ENCODE measurements around the gene SEL1L3.

GRCh38 chr4:25830548-25830947 lies 32.2 kb downstream of the SEL1L3 start:
- TF ChIP-seq CTCF (IDR thresholded peaks at IDR 0.05; ENCODE audit: insufficient read depth, low read depth, low read length) (no peak), EZH2 (IDR thresholded peaks at IDR 0.05; ENCODE audit: insufficient read depth, low read length) (no peak)

Measured in astrocyte (in vitro differentiated cells and primary cell).